Measurements from ENCODE around the gene ALDH3A1. TPM values are rescaled to one million over a fixed set of nuclear protein-coding genes. Genes with fewer than 3 reads are reported as not detected.

ALDH3A1 gene
- total and polyA plus RNA-seq, 2 donors (not counting 3 experiments of a cell fraction or from before 2014, with no cell fraction given), result 0.11 to 1.2 TPM

DNA sequence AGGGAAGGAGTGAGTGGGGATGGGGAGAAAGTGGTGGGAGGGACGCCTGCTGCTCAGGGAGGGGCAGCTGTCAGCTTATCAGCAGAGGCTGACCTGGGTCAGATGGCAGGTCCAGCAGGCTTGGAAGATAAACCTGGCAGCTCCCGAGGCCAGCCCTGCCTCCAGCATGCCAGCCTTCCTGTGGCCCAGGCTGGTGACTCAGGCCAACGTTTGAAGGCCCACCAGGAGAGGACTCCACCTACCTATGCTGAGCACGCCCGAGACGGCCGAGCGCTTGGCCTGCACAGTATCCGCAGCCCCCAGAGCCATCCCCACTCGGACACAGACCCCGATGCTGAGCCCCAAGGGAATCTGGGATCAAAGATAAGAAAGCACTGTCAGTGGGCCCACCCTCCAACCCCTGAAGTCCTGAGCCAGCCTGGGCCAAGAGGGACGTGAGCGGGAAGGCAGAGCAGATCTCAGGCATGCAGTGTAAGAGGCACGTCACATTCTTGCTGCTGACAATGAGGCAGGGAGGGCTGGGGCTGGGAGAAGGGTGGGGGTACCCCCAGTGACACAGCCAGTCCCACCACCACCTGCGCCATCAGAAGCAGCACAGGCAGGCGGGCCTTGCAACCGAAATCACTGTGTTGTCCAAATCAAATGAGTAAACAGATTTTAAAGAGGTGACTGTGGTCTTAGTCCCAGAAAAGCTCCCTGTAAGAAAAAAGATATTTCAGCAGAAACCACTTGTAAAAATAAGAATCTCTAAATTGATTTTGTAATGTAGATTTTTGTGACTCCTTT is 44.1 kb downstream of the ALDH3A1 start:
- DNase-seq (ENCODE audit: low read depth, low spot score) (no peak), FAIRE-seq (no peak)
- dilution Hi-C loops (cut with MboI; ENCODE audit: extremely low pct_ligation_motif_present, low sequenced_read_pairs) (no loop called here), intact Hi-C loops (cut with micrococcal nuclease) (no loop called here)
- H3K4me1 ChIP-seq (ENCODE audit: control insufficient read depth, extremely low read depth, insufficient read depth, low read length), result no peaks in the 10 kb centered on the region
- no peak overlapping the region for H3K27ac ChIP-seq (ENCODE audit: insufficient read depth, low read depth, low read length)
- no peaks in the 10 kb centered on the region for H3K36me3 ChIP-seq (ENCODE audit: control insufficient read depth in 2 of 2, extremely low read depth in 1 of 2, insufficient read depth in 2 of 2, low read length in 2 of 2)
- no TSS peak for BruUV-seq (replicated peaks)
- H4K20me1 ChIP-seq (replicated peaks; ENCODE audit: control insufficient read depth, extremely low read depth, insufficient read depth, low read length), result no peaks in the 10 kb centered on the region
- H3K4me3 ChIP-seq (replicated peaks in 1 of 3; ENCODE audit: insufficient read depth in 1 of 3, low read depth in 1 of 3, low read length in 3 of 3), result no peak overlapping the region
- H3K9me1 ChIP-seq (replicated peaks; ENCODE audit: control insufficient read depth, extremely low read depth, insufficient read depth, low read length), result no peaks in the 10 kb centered on the region
- H3K9ac ChIP-seq (replicated peaks; ENCODE audit: extremely low read depth, insufficient read depth, low read length), result no peak overlapping the region
- no peaks in the 10 kb centered on the region for H3K9me3 ChIP-seq (replicated peaks; ENCODE audit: control insufficient read depth, insufficient read depth, low read length)
- no peaks in the 10 kb centered on the region for H3K79me2 ChIP-seq (ENCODE audit: control insufficient read depth, insufficient read depth, low read length)
- TF ChIP-seq EZH2 (IDR thresholded peaks at IDR 0.05; ENCODE audit: borderline replicate concordance, low read depth, low read length, severe bottlenecking) (no peak), MYC (IDR thresholded peaks at IDR 0.05; ENCODE audit: low read depth, low read length) (no peak), JUN (IDR thresholded peaks at IDR 0.05; ENCODE audit: borderline replicate concordance, insufficient read depth, insufficient read length, low read depth) (no peak), POLR2AphosphoS5 (IDR thresholded peaks at IDR 0.05; ENCODE audit: insufficient read depth, low read depth, low read length) (no peak), POLR2A (IDR thresholded peaks at IDR 0.05; ENCODE audit: low read depth, low read length) (no peak), GATA2 (IDR thresholded peaks at IDR 0.05; ENCODE audit: insufficient read depth, insufficient read length, low read depth, low read length) (no peak)
- TF ChIP-seq, protein P1, sequence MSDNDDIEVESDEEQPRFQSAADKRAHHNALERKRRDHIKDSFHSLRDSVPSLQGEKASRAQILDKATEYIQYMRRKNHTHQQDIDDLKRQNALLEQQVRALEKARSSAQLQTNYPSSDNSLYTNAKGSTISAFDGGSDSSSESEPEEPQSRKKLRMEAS (IDR thresholded peaks at IDR 0.05; ENCODE audit: insufficient read depth, insufficient read length), result no peak
- TF ChIP-seq, protein P2, sequence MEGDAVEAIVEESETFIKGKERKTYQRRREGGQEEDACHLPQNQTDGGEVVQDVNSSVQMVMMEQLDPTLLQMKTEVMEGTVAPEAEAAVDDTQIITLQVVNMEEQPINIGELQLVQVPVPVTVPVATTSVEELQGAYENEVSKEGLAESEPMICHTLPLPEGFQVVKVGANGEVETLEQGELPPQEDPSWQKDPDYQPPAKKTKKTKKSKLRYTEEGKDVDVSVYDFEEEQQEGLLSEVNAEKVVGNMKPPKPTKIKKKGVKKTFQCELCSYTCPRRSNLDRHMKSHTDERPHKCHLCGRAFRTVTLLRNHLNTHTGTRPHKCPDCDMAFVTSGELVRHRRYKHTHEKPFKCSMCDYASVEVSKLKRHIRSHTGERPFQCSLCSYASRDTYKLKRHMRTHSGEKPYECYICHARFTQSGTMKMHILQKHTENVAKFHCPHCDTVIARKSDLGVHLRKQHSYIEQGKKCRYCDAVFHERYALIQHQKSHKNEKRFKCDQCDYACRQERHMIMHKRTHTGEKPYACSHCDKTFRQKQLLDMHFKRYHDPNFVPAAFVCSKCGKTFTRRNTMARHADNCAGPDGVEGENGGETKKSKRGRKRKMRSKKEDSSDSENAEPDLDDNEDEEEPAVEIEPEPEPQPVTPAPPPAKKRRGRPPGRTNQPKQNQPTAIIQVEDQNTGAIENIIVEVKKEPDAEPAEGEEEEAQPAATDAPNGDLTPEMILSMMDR (IDR thresholded peaks at IDR 0.05; ENCODE audit: extremely low read depth in 1 of 2, insufficient read depth in 1 of 2, low read depth in 1 of 2, low read length in 2 of 2), result no peak
- H3K4me2 ChIP-seq (ENCODE audit: insufficient read depth, low read length), result no peak overlapping the region
- no peaks in the 10 kb centered on the region for H3K27me3 ChIP-seq (ENCODE audit: control insufficient read depth in 2 of 2, insufficient read depth in 2 of 2, low read length in 2 of 2)
- H2AFZ ChIP-seq (ENCODE audit: low read depth, low read length), result no peak overlapping the region
- CTCF ChIA-PET, result interaction anchor here (1.1 to 1.8 kb wide), 2 partner anchors 33 to 58 kb away, joined by 3 to 8 read pairs; no protein-coding TSS in a partner anchor
- POLR2A ChIA-PET, result no interaction called here

Data from endothelial cell of umbilical vein (primary cell).